ENCODE measurements around the gene SKAP2.

The SKAP2 gene

DNA sequence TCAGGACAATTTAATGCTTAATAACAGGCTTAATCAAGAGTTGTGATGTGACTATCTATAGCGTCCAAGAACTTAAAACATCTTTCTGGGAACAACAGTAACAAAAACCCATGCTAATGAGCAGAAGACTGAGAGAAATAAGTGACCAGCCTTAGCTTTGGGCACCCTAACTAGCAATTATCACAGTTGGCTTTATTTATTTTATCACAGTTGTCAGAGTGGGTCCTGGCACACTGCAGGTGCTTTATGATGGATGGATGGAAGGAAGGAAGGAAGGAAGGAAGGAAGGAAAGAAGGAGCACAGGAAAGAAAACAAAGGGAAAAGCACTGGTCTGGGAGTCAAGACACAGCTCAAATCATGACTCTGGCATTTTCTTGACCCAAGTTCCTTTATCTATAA is 181.1 kb downstream of the SKAP2 start:
- no peak overlapping the region for H3K4me3 ChIP-seq (ENCODE audit: low read depth, low read length)
- H2AFZ ChIP-seq: no peak overlapping the region
- H3K27ac ChIP-seq: no peak overlapping the region
- no peaks in the 10 kb centered on the region for H3K27me3 ChIP-seq (ENCODE audit: control insufficient read depth, insufficient read depth, low read length)
- no peaks in the 10 kb centered on the region for H3K9me3 ChIP-seq (ENCODE audit: control insufficient read depth, low read length)
- no peak overlapping the region for H3K9ac ChIP-seq
- H3K36me3 ChIP-seq (ENCODE audit: control insufficient read depth, insufficient read depth, low read length): no peaks in the 10 kb centered on the region
- no peak overlapping the region for H3K4me2 ChIP-seq (ENCODE audit: low read length)
- H3K4me1 ChIP-seq: no peaks in the 10 kb centered on the region
- no peaks in the 10 kb centered on the region for H3K79me2 ChIP-seq
- TF ChIP-seq, protein P1, sequence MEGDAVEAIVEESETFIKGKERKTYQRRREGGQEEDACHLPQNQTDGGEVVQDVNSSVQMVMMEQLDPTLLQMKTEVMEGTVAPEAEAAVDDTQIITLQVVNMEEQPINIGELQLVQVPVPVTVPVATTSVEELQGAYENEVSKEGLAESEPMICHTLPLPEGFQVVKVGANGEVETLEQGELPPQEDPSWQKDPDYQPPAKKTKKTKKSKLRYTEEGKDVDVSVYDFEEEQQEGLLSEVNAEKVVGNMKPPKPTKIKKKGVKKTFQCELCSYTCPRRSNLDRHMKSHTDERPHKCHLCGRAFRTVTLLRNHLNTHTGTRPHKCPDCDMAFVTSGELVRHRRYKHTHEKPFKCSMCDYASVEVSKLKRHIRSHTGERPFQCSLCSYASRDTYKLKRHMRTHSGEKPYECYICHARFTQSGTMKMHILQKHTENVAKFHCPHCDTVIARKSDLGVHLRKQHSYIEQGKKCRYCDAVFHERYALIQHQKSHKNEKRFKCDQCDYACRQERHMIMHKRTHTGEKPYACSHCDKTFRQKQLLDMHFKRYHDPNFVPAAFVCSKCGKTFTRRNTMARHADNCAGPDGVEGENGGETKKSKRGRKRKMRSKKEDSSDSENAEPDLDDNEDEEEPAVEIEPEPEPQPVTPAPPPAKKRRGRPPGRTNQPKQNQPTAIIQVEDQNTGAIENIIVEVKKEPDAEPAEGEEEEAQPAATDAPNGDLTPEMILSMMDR (IDR thresholded peaks at IDR 0.05): no peak

DNA sequence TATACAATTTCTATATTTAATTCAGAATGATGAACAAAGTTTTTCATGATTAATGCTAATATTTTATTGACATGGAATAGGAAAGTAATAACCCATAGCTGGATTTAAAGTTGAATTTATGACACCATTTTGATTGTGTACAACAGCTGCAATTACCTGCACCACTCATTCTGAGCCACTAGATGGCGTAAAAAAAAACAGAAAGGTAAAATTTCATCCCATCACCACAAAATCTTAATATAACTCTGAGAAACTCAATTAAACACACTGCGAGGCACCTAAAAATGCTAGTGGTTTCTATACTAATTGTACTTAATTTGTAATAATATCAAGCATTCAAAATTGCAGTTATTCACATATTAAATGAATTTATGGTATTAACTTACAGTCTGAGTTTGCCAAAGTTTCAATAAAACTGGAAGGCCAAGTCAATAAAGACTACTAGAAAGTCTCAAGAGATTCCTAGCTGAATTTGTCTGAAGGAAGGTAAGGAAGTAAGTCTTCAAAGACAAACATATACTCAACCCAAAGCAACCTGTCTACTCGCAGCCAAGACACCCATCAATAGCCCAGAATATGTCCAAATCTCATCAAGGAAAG is 182.5 kb downstream of the SKAP2 start:
- H3K36me3 ChIP-seq (ENCODE audit: control insufficient read depth, insufficient read depth, low read length): no peaks in the 10 kb centered on the region

DNA sequence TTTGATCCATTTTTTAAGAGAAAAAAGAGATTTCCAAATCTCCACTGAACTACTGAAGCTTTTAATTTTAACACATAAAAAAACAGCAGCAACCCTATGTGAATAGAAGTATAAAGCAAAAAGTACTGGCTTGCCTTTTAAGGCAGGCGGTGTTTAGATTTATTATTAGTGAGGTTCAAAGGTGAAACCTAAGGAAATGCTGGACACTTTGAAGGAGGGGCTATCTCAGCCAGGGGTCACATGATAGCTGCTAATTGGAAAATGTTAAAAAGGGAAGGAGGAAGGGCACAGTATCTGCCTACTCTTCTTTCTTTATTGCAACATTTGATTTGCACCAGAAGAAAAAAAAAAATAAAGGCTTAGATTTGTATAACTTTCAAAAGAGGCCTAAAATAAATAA is 183.8 kb downstream of the SKAP2 start:
- no peak overlapping the region for H3K9ac ChIP-seq
- H2AFZ ChIP-seq: no peak overlapping the region
- H3K4me1 ChIP-seq: no peaks in the 10 kb centered on the region
- H3K9me3 ChIP-seq (ENCODE audit: control insufficient read depth, low read length): no peaks in the 10 kb centered on the region
- H3K4me3 ChIP-seq (ENCODE audit: low read depth, low read length): no peak overlapping the region
- H3K27ac ChIP-seq: no peak overlapping the region
- H3K27me3 ChIP-seq (ENCODE audit: control insufficient read depth, insufficient read depth, low read length): no peaks in the 10 kb centered on the region
- no peaks in the 10 kb centered on the region for H3K79me2 ChIP-seq
- TF ChIP-seq, protein P1 (IDR thresholded peaks at IDR 0.05): no peak
- H3K4me2 ChIP-seq (ENCODE audit: low read length): no peak overlapping the region
- no peaks in the 10 kb centered on the region for H3K36me3 ChIP-seq (ENCODE audit: control insufficient read depth, insufficient read depth, low read length)

More for the DNA sequence above, 182.5 kb downstream of the SKAP2 start:
- Histone ChIP-seq H3K9ac (no peak overlapping the region), H2AFZ (no peak overlapping the region), H3K4me3 (ENCODE audit: low read depth, low read length) (no peak overlapping the region), H3K4me2 (ENCODE audit: low read length) (no peak overlapping the region), H3K27me3 (ENCODE audit: control insufficient read depth, insufficient read depth, low read length) (no peaks in the 10 kb centered on the region), H3K79me2 (no peaks in the 10 kb centered on the region), H3K9me3 (ENCODE audit: control insufficient read depth, low read length) (no peaks in the 10 kb centered on the region), H3K4me1 (no peaks in the 10 kb centered on the region), H3K27ac (no peak overlapping the region)
- TF ChIP-seq, protein P1 (IDR thresholded peaks at IDR 0.05): peak; percentile 90

DNA sequence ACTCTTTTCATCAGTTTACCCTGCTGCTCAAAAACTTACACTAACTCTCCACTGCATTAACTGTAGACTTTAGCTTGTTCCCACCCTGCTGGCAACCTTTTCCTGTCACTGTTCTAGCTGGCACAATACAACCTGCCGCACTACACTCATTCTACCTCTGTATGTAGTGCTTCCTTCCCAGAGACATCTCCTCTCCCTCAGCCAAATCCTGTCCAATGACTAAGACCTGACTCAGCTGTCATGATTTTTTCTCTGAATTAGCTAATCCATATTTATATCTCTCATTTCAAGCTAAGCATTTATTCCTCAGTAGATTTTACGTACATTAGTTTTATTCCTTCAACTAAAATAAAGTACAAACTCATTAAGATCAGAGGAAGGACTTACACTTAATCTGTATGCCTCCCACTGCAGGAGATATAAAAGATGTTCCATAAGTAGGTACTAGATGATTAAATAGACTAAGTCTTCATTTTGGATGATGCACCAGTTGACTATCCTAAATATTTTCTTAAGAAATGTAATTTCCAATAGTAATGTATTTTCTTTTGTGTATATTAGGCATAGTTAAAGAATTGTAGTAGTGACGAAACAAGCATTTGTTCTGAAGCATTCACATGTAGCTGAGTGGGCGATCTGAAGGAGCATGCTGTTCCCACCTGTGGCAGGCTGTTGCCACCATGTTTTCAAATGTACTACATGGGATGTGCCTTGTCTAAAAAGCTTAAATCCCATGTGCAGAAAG is 189.1 kb downstream of the SKAP2 start:
- TF ChIP-seq, protein P1 (IDR thresholded peaks at IDR 0.05): no peak
- no peak overlapping the region for H3K4me2 ChIP-seq (ENCODE audit: low read length)
- no peak overlapping the region for H3K27ac ChIP-seq
- H3K36me3 ChIP-seq (ENCODE audit: control insufficient read depth, insufficient read depth, low read length): no peaks in the 10 kb centered on the region
- H3K79me2 ChIP-seq: no peaks in the 10 kb centered on the region
- no peak overlapping the region for H3K4me3 ChIP-seq (ENCODE audit: low read depth, low read length)
- H3K9ac ChIP-seq: no peak overlapping the region
- H3K4me1 ChIP-seq: no peaks in the 10 kb centered on the region
- no peaks in the 10 kb centered on the region for H3K9me3 ChIP-seq (ENCODE audit: control insufficient read depth, low read length)
- no peaks in the 10 kb centered on the region for H3K27me3 ChIP-seq (ENCODE audit: control insufficient read depth, insufficient read depth, low read length)
- no peak overlapping the region for H2AFZ ChIP-seq

DNA sequence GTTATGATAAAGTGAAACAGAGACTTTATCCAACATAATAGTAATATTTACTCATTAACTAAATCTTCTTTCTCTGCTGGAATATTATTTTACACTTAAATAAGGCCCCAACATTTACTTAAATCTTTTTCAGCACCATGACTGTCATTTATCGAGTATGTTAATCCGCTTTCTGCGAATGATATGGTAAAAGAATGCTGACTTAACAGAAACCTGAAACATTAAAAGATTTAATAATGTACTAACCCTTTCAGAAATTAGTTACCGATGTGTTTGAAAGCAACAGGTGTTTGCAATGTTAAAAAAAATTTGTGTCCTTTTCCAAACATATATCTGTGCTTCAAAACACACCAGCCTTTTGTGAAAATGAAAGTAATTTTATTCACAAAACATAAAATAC is 190.5 kb downstream of the SKAP2 start:
- Histone ChIP-seq H3K4me3 (ENCODE audit: low read depth, low read length) (no peak overlapping the region), H3K36me3 (ENCODE audit: control insufficient read depth, insufficient read depth, low read length) (no peaks in the 10 kb centered on the region), H3K27ac (no peak overlapping the region), H3K79me2 (no peaks in the 10 kb centered on the region), H3K9ac (no peak overlapping the region), H3K27me3 (ENCODE audit: control insufficient read depth, insufficient read depth, low read length) (no peaks in the 10 kb centered on the region), H3K4me1 (no peaks in the 10 kb centered on the region), H2AFZ (no peak overlapping the region), H3K9me3 (ENCODE audit: control insufficient read depth, low read length) (no peaks in the 10 kb centered on the region), H3K4me2 (ENCODE audit: low read length) (no peak overlapping the region)
- TF ChIP-seq, protein P1 (IDR thresholded peaks at IDR 0.05): no peak

All from parathyroid adenoma (tissue), 2 donors.